ENCODE measurements around the gene PNLIPRP1.

GRCh38 chr10:116637830-116638229, 47.1 kb downstream of the PNLIPRP1 start:
- TF ChIP-seq, protein P1, sequence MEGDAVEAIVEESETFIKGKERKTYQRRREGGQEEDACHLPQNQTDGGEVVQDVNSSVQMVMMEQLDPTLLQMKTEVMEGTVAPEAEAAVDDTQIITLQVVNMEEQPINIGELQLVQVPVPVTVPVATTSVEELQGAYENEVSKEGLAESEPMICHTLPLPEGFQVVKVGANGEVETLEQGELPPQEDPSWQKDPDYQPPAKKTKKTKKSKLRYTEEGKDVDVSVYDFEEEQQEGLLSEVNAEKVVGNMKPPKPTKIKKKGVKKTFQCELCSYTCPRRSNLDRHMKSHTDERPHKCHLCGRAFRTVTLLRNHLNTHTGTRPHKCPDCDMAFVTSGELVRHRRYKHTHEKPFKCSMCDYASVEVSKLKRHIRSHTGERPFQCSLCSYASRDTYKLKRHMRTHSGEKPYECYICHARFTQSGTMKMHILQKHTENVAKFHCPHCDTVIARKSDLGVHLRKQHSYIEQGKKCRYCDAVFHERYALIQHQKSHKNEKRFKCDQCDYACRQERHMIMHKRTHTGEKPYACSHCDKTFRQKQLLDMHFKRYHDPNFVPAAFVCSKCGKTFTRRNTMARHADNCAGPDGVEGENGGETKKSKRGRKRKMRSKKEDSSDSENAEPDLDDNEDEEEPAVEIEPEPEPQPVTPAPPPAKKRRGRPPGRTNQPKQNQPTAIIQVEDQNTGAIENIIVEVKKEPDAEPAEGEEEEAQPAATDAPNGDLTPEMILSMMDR (IDR thresholded peaks at IDR 0.05): no peak
- TF ChIP-seq POLR2A (IDR thresholded peaks at IDR 0.05): no peak
